Activated naive CD4-positive, alpha-beta T cell treated with anti-CD3 and anti-CD28 coated beads for 36 hours (primary cell): ENCODE data around the gene DDX54. TPM values are rescaled to one million over a fixed set of nuclear protein-coding genes. Genes with fewer than 3 reads are reported as not detected.

Experiments
- CTCF ChIA-PET: fragments of 350-600 bp; sonication (Branson Sonifier 250); formaldehyde crosslinking; loops from one replicate; lab custom pipeline; 2021; ENCODE audit warnings: antibody characterized with exemption; lab: Charles Lee
- DNase-seq: peaks from one replicate; pipeline ENCODE4 v3.0.0-alpha.2; 2020
- H3K27ac Mint-ChIP-seq: one replicate; pipeline ENCODE4 v1.8.0; 2021; ENCODE audit warnings: mild to moderate bottlenecking, mixed read lengths
- H3K27me3 Mint-ChIP-seq: one replicate; pipeline ENCODE4 v1.8.0; 2021; ENCODE audit warnings: low read depth, mixed read lengths
- H3K36me3 Mint-ChIP-seq: one replicate; pipeline ENCODE4 v1.8.0; 2021; ENCODE audit warnings: low read depth, mixed read lengths
- H3K4me1 Mint-ChIP-seq: one replicate; pipeline ENCODE4 v1.8.0; 2021; ENCODE audit warnings: low read depth, mixed read lengths
- H3K4me3 Mint-ChIP-seq: one replicate; pipeline ENCODE4 v1.8.0; 2021; ENCODE audit warnings: mild to moderate bottlenecking, moderate library complexity, mixed read lengths
- H3K9me3 Mint-ChIP-seq: one replicate; pipeline ENCODE4 v1.8.0; 2021; ENCODE audit warnings: mixed read lengths
- intact Hi-C: fragments of 100-400 bp; cut with micrococcal nuclease; formaldehyde crosslinking; loops from one replicate; pipeline ENCODE4 v1.15.1; 2023
- total RNA-seq, 2 experiments: library from RNA; stranded (reverse); gene quantifications; one replicate each; pipeline ENCODE4 v1.2.3, GENCODE V29; 2021

Gene DDX54
- total RNA-seq, 2 experiments from 2014 or later = 114 to 116 TPM

DNA sequence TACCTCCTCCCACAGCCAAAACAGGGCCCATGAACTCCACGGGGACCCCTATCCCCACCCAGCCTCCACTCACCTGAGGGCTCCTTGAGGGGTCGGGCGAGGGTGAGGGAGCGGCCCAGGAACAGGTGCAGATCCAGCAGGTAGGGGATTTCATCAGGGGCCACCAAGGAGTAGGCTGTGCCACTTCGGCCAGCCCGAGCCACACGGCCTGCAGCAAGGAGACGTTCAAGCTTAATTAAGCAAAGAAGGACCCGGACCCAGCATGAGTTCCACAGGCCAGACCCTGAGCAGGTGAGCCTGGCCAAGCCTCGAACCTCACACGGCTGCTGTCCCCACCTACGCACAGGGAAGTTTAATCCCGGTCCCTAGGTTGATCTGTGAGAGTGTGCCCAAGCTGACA lies 15.6 kb downstream of the DDX54 start:
- H3K9me3 Mint-ChIP-seq = no peaks in the 10 kb centered on the region
- CTCF ChIA-PET = no interaction called here
- DNase-seq = no peak
- no peaks in the 10 kb centered on the region for H3K27me3 Mint-ChIP-seq
- no peak overlapping the region for H3K4me3 Mint-ChIP-seq
- intact Hi-C loops = loop anchor here (5.0 kb wide), 1 partner anchor 267 kb away; no protein-coding TSS in a partner anchor
- no peaks in the 10 kb centered on the region for H3K4me1 Mint-ChIP-seq
- no peak overlapping the region for H3K27ac Mint-ChIP-seq
- peaks cover 51% of the 10 kb centered on the region for H3K36me3 Mint-ChIP-seq

DNA sequence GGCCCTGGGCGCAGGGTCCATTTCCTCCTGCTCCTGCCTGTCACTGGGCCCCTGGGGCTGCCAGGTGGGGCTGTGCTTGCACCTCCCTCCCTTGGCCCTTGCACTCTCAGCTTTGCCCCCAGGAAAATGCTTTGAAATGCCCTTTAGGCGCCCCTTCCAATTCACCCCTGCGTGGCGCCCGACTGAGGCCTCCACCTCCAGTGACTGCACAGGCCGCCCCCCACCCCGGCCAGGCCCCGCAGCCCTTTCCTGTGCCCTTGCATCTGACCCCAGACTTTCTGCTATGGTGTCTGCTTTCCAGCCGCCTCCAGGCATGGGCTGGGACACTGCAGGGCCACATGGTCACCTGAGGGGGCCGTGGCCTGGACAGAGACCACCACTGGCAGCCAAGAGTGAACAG lies 17.4 kb downstream of the DDX54 start:
- CTCF ChIA-PET = interaction anchor here (0.6 to 1.7 kb wide), 2 partner anchors 15 to 136 kb away, joined by 3 to 5 read pairs; no protein-coding TSS in a partner anchor
- Mint-ChIP-seq H3K36me3 (peaks cover 47% of the 10 kb centered on the region), H3K27me3 (no peaks in the 10 kb centered on the region), H3K4me3 (no peak overlapping the region), H3K27ac (no peak overlapping the region), H3K4me1 (no peaks in the 10 kb centered on the region), H3K9me3 (no peaks in the 10 kb centered on the region)
- intact Hi-C loops = no loop called here
- DNase-seq = no peak

DNA sequence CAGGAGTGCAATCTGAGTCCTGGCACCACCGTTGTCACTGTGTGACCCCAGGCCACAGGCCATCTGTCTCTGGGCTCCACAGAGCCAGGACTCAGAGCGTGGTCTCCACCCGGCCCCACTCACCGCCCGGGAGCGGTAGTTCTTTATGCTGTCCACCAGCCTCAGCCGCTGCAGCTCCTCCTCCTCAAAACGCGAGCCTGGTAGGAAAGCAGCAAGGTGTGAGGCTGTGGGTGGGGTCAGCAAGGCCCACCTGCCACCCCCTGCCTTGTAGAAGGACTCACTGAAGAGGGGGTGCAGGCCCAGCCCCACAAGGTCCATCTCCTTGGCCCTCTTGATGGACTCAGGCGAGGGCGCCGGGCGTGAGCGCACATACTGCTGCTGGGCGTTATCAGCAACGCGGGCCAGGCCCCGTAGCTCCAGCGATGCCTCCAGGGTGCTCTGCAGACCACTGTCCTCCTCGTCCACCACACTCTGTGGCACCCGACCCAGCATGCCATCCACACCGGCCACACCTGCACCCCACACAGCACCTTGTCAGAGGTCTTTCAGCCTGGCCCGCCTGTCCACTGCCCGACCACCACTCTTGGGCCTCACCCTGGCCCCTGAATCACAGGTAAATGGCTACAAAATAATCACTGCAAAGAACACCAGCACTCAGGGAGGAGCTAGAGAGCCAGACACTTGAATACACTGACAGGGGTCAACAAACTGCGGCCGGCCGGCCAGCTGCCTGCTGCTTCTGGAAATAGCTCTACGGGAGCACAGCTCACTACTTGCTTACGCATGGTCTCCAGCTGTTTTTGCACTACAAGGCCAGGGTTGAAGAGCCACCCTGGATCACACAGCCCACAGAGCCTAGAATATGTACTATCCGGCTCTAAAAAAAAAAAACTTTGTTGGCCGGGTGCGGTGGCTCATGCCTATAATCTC lies 19.5 kb downstream of the DDX54 start:
- no peak overlapping the region for H3K4me3 Mint-ChIP-seq
- no peak overlapping the region for H3K27ac Mint-ChIP-seq
- no peaks in the 10 kb centered on the region for H3K27me3 Mint-ChIP-seq
- H3K4me1 Mint-ChIP-seq = no peaks in the 10 kb centered on the region
- intact Hi-C loops = no loop called here
- no peaks in the 10 kb centered on the region for H3K9me3 Mint-ChIP-seq
- CTCF ChIA-PET = interaction anchor here (0.6 to 1.9 kb wide), 4 partner anchors 8 to 167 kb away, joined by 3 to 12 read pairs (median 6); partner anchors contain the start of gene RASAL1
- H3K36me3 Mint-ChIP-seq = peaks cover 38% of the 10 kb centered on the region
- DNase-seq = no peak

DNA sequence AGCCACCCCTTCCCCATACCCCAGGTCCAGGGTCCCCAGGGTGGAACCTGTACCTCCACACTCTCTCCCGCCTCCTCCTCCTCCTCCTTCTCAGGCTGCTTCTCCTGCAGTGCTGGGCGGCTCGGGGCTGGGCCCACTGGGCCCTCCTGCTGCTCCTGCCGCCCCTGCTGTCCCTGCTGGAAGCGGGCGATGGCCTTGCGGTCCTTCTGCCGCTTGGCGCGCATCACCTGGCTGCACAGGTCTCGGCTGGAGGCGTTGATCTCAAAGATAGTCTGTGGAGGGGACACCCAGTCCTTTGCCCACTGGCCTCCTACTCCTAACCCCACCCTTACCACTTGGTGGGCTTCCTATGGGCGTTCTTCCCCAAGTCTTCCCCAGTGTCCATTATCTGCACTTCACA lies 21.3 kb downstream of the DDX54 start:
- Mint-ChIP-seq H3K27ac (no peak overlapping the region), H3K4me3 (no peak overlapping the region), H3K9me3 (no peaks in the 10 kb centered on the region), H3K36me3 (peaks cover 37% of the 10 kb centered on the region), H3K4me1 (no peaks in the 10 kb centered on the region), H3K27me3 (no peaks in the 10 kb centered on the region)
- CTCF ChIA-PET = interaction anchor here (1.8 kb wide), 1 partner anchor 10 kb away, joined by 9 read pairs; no protein-coding TSS in a partner anchor
- intact Hi-C loops = no loop called here
- DNase-seq = no peak

DNA sequence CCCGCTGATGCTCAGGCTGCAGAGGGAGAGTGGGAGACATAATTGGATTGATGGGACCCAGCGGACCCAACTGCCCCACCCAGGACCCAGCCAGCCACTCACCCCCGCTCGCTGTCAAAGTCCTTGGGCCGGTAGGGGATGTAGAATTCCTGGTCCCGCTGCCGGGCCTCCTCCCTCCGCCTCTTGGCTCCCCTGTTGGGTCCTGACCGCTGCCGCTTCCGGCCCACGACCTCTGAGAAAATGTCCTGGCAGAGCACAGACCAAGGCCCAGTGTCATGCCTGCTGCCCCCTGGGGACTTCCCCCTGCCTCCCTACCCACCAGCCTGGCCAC lies 22.3 kb downstream of the DDX54 start:
- H3K4me3 Mint-ChIP-seq = no peak overlapping the region

DNA sequence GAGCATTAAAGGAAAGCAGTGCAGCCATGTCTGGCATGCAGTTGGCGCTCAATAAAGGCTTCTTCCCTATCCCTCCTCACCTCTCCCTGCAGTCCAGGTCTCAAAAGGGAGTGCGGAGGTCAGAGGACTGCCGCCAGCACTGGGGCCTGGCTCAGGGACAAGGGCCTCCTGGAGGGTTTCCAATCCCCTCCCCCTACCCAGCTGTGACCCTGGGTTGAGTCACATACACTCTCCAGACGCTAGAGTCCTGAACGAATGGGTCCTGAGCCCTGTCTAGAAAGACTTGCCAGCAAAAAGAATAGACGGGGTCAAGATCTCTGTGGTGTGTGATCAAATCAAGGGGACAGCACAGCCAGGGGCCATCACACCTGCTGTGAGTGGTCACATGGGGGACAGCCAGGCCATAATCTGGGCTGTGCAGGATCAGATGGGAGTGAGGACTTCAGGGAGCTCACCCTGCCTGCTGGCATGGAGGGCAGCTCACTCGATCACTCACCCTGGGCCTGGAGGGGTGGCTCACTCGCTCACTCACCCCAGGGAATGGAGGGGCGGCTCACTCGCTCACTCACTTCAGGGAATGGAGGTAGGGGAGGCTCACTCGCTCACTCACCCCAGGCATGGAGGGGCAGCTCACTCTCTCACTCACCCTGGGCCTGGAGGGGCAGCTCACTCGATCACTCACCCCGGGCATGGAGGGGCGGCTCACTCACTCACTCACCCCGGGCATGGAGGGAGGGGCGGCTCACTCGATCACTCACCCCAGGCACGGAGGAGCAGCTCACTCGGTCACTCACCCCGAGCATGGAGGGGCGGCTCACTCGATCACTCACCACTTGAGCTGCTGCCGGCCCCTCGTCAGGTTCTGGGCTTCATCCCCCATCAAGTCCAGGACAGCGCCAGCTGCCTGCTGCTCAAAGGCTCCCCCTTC lies 22.9 kb downstream of the DDX54 start:
- no peaks in the 10 kb centered on the region for H3K9me3 Mint-ChIP-seq
- CTCF ChIA-PET = interaction anchor here (1.2 to 2.3 kb wide), 3 partner anchors 12 to 170 kb away, joined by 4 to 11 read pairs (median 9); no protein-coding TSS in a partner anchor
- H3K4me1 Mint-ChIP-seq = no peaks in the 10 kb centered on the region
- no peak for DNase-seq
- H3K27me3 Mint-ChIP-seq = no peaks in the 10 kb centered on the region
- H3K27ac Mint-ChIP-seq = no peak overlapping the region
- H3K4me3 Mint-ChIP-seq = no peak overlapping the region
- peaks cover 34% of the 10 kb centered on the region for H3K36me3 Mint-ChIP-seq
- intact Hi-C loops = no loop called here

More for the DNA sequence above, 22.3 kb downstream of the DDX54 start:
- CTCF ChIA-PET = interaction anchor here (1.2 to 1.8 kb wide), 2 partner anchors 12 to 171 kb away, joined by 4 to 9 read pairs; no protein-coding TSS in a partner anchor
- intact Hi-C loops = no loop called here
- Mint-ChIP-seq H3K27me3 (no peaks in the 10 kb centered on the region), H3K9me3 (no peaks in the 10 kb centered on the region), H3K36me3 (peaks cover 34% of the 10 kb centered on the region), H3K4me1 (no peaks in the 10 kb centered on the region), H3K27ac (no peak overlapping the region)
- DNase-seq = no peak

DNA sequence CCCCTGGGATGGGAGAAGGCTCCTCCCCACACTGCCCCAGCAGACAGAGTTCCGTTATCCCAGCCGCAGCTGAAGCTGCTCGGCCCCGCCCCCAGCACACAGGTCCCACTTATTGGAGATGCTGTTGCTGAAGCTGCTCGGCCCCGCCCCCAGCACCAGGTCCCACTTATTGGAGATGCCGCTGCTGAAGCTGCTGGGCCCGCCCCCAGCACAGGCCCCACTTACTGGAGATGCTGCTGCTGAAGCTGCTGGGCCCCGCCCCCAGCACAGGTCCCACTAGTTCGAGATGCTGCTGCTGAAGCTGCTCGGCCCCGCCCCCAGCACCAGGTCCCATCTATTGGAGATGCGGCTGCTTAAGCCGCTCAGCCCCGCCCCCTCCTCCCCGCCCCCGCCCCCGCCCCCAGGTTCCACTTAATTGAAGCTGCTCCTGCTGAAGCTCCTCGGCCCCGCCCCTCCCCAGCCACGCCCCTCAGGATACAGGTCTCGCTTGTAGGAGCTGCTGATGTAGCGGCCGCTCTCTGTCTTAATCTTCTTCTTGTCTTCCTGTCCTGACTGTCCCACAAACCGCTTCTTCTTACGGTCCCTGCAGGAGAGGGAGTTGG lies 23.8 kb downstream of the DDX54 start:
- CTCF ChIA-PET = interaction anchor here (0.6 to 2.3 kb wide), 3 partner anchors 13 to 23 kb away, joined by 3 to 11 read pairs (median 6); no protein-coding TSS in a partner anchor
- Mint-ChIP-seq H3K36me3 (peaks cover 30% of the 10 kb centered on the region), H3K27ac (no peak overlapping the region), H3K9me3 (no peaks in the 10 kb centered on the region), H3K4me3 (no peak overlapping the region), H3K4me1 (peaks cover 4% of the 10 kb centered on the region), H3K27me3 (no peaks in the 10 kb centered on the region)
- DNase-seq = no peak
- intact Hi-C loops = no loop called here

DNA sequence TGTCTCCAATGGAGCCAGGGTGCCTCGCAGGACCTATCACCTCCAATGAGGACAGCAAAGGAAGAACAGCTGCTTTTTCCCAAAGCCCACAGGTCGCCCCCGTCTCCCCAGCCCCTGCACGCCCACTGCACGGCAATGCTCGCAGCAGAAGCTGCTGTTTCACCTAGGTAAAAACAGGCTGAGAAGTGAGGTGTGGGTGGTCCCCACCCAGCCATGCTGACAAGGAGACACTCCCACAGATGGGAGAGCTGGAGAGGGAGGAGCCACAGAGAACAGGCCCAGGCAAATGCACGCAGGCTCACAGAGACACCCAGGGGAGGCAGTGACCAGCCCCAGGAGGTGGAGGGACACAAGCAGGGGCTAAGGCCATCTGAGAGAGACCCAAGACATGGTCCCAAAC lies 25.3 kb downstream of the DDX54 start:
- H3K4me3 Mint-ChIP-seq = no peak overlapping the region
- H3K27me3 Mint-ChIP-seq = no peaks in the 10 kb centered on the region
- CTCF ChIA-PET = interaction anchor here (2.1 to 2.3 kb wide), 2 partner anchors 14 to 17 kb away, joined by 6 to 11 read pairs; no protein-coding TSS in a partner anchor
- no peak for DNase-seq
- H3K36me3 Mint-ChIP-seq = peaks cover 24% of the 10 kb centered on the region
- peak overlapping the region; percentile 61 for H3K27ac Mint-ChIP-seq
- H3K4me1 Mint-ChIP-seq = peaks cover 6% of the 10 kb centered on the region
- intact Hi-C loops = no loop called here
- no peaks in the 10 kb centered on the region for H3K9me3 Mint-ChIP-seq

DNA sequence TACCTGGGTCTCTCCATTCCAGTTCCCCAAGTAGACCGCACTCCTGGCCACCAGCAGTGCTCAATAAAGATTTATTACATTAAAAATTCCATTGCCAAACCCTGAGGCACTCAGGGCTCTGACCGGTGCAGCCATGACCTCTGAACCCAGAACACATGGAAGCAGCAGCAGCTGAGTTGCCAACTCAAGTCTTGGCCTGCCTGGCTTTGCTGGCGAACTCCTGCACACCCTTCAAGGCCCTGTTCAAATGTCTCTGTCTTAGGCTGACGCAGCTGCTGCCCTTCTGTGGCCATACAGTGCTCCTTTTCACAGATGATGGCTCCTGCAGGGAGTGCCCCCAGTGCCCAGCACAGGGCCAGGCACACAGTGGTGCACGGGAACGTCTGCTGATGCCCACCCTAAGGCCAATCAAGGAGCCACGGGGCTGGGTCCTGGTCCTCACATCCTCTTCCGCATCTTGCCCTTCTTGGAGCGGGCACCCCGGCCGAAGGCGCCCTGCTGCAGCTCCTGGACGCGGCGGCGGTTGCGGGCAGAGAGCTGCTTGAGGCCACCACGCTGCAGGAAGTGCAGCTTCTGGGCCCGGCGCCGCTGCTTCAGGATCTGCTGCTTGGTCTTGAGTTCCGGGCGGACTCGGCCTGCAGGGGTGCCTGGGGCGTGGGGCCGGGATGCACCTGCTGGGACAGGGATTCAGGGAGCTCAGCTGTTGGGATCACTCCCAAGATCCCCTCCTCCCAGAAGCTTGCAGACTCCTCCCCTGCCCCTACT lies 26.7 kb downstream of the DDX54 start:
- CTCF ChIA-PET = interaction anchor here (8.0 kb wide), 1 partner anchor 109 kb away, joined by 52 read pairs; no protein-coding TSS in a partner anchor
- intact Hi-C loops = no loop called here
- no peak overlapping the region for H3K27ac Mint-ChIP-seq
- H3K4me1 Mint-ChIP-seq = peaks cover 11% of the 10 kb centered on the region
- H3K27me3 Mint-ChIP-seq = peaks cover 4% of the 10 kb centered on the region
- H3K9me3 Mint-ChIP-seq = no peaks in the 10 kb centered on the region
- DNase-seq = no peak
- H3K36me3 Mint-ChIP-seq = peaks cover 24% of the 10 kb centered on the region
- no peak overlapping the region for H3K4me3 Mint-ChIP-seq

DNA sequence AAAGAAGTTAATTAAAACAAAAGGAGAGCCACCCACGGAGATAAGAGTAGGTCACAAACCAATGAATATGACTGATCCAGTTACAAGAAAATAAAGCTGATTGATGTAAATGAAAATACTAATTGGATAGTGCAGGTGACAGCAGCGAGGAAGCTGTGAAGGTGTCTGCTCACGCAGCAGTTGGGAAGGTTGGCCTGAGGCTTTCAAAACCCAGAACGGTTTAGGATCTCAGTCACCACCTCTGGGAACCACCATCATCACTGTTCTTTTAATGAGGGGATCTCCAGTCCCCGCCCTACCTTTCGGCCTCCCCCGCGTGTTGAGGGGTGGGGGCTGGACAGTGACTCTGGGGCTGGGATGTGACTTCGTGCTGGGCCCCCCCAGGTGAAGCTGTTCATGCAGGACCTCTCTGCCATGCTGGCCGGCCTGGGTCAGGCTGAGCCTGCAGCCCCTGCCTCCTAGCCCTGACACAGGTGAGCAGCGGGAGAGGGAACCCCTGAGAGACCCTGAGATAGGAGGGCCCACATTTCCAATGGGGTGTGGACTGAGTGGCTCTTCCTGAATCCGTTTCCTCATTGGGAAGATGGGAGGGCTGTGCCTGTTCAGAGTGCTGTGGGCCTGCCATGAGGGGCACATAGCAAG lies 27.9 kb downstream of the DDX54 start:
- Mint-ChIP-seq H3K9me3 (no peaks in the 10 kb centered on the region), H3K27ac (peak overlapping the region; percentile 53), H3K4me3 (no peak overlapping the region), H3K36me3 (peaks cover 17% of the 10 kb centered on the region), H3K4me1 (peaks cover 14% of the 10 kb centered on the region), H3K27me3 (peaks cover 6% of the 10 kb centered on the region)
- intact Hi-C loops = no loop called here
- no peak for DNase-seq
- CTCF ChIA-PET = interaction anchor here (1.4 to 8.0 kb wide), 2 partner anchors 10 to 107 kb away, joined by 3 to 52 read pairs; no protein-coding TSS in a partner anchor

DNA sequence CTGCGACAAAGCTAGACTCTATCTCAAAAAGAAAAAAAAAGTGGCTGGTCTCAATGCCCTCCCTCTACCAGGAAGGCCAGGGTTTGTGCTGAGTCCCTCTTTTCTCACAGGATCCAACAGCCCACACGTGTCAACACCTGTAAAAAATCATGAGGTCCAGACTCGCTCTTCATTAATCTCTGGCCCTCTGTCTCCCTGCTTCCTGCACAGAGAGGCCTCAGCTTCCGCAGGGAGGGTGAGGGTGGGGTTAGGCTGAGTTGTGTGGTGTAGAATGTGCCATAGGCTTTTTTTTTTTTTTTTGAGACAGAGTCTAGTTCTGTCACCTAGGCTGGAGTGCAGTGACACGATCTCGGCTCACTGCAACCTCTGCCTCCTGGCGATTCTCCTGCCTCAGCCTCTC lies 29.6 kb downstream of the DDX54 start:
- intact Hi-C loops = no loop called here

More for the DNA sequence above, 29.6 kb downstream of the DDX54 start:
- H3K4me1 Mint-ChIP-seq = peaks cover 17% of the 10 kb centered on the region
- no peaks in the 10 kb centered on the region for H3K9me3 Mint-ChIP-seq
- peaks cover 8% of the 10 kb centered on the region for H3K36me3 Mint-ChIP-seq
- CTCF ChIA-PET = interaction anchor here (8.0 kb wide), 1 partner anchor 106 kb away, joined by 52 read pairs; no protein-coding TSS in a partner anchor
- peaks cover 7% of the 10 kb centered on the region for H3K27me3 Mint-ChIP-seq
- H3K4me3 Mint-ChIP-seq = no peak overlapping the region
- DNase-seq = no peak
- H3K27ac Mint-ChIP-seq = no peak overlapping the region
